Activated CD8-positive, alpha-beta memory T cell treated with anti-CD3 and anti-CD28 coated beads, Interleukin-2, amount 50 U/mL, for 1 hour (primary cell): ENCODE measurements around the gene LRRC18.

Experiments
- DNase-seq: peaks from one replicate; pipeline ENCODE4 v3.0.0-alpha.2; 2020; ENCODE audit errors: extremely low read depth

The LRRC18 gene

GRCh38 chr10:48880016-48880705 lies 59.5 kb downstream of the LRRC18 start:
- DNase-seq: no peak

DNA sequence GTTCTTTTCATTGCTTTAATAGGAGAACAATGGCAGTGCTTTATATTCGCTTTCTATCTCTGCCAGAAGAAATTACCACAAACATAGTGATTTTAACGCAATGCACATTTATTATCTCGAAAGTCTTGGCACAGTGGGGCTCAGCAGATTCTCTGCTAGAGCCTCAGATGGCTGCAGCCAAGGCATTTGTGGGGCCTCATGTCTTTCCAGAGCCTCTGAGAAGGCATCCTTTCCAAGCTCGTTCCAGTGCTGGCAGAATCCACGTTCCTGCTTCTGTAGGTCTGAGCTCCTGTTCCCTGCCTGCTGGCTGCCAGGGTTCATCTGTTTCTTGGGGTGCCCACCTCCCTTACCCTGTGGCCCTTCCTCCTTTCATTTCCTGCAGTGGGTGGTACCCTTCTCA lies 60.2 kb downstream of the LRRC18 start:
- DNase-seq: no peak

DNA sequence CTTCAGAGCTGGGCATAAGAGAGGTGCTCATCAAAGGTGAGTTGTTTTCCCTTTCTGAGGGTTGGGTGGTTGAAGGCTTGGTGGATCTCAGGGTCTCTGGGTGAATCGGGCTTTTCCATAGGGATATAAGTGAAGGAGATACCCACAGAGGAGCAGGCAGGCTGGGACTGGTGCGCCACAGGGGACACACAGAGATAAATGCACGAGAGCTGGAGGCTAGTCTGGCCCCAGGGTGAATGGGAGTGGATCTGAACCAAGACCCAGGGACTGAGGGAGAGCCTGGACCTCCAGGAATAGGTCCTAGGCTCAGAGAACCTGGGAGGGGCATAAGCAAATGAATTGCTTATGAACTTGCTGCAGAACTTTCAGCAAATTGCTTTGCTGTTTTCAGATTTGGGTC lies 61.5 kb downstream of the LRRC18 start:
- no peak for DNase-seq

DNA sequence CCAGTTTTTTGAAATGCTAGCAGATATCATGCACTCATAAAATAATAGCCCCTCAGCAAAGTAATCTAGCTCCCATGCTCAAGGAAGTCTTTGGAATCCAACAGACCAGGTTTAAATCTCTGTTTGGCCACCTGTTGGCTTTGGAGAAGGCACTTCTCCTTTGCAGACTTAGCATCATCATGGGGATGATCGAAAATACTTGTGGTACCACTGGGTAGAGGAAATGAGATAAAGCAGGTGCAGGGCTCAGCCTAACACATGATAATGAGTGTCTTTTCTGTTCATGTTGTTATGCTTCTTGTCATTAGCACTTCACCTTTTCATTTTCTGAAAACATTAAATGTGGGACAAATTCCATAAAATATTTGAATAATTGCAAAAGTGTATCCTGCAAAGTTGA lies 67.4 kb downstream of the LRRC18 start:
- no peak for DNase-seq
